ENCODE data around the gene HPCAL4.

HPCAL4 gene

DNA sequence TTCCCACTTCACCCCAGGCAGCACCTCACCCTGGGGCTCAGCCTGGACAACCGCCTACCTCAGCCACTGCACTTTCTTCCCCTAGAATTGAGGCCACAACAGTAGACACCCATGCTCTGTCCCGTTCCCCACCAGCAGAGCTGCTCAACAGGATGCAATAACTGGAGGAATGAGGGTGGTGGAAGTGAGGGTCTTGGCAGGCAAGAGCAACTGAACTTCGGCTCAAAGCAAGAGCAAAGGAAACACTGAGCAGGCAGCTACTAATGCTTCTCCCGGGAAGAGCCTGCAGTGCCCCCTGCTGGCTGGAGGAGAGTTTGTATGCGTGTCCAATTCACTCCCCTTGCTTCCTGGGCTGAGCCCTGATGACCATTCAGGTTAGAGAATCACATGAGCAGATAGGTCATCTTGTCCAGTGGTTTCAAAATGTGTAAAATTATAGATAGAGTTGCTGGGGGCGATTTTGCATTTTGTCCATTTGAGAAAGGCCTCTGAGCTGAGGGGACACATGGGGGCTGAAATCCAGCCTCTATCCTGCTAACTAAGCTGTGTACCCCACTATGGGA lies 33.2 kb downstream of the HPCAL4 start:
- H3K4me3 ChIP-seq (ENCODE audit: low read depth in 1 of 2, low read length in 2 of 2) = peak overlapping the region in 1 of 2 experiments; percentile 16; a peak in 1 of 4 replicates
- ATAC-seq (ENCODE audit: insufficient read depth, low read depth) = peak; percentile 86
- 0 out of 2 replicates have a peak, but pooled peaks cover 3% of the 10 kb centered on the region for H4K20me1 ChIP-seq (ENCODE audit: insufficient read depth, low read length)
- no peak for TF ChIP-seq EZH2 (IDR thresholded peaks at IDR 0.05; ENCODE audit: borderline replicate concordance, low read depth, low read length, severe bottlenecking)
- TF ChIP-seq, protein P1, sequence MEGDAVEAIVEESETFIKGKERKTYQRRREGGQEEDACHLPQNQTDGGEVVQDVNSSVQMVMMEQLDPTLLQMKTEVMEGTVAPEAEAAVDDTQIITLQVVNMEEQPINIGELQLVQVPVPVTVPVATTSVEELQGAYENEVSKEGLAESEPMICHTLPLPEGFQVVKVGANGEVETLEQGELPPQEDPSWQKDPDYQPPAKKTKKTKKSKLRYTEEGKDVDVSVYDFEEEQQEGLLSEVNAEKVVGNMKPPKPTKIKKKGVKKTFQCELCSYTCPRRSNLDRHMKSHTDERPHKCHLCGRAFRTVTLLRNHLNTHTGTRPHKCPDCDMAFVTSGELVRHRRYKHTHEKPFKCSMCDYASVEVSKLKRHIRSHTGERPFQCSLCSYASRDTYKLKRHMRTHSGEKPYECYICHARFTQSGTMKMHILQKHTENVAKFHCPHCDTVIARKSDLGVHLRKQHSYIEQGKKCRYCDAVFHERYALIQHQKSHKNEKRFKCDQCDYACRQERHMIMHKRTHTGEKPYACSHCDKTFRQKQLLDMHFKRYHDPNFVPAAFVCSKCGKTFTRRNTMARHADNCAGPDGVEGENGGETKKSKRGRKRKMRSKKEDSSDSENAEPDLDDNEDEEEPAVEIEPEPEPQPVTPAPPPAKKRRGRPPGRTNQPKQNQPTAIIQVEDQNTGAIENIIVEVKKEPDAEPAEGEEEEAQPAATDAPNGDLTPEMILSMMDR (IDR thresholded peaks at IDR 0.05; ENCODE audit: borderline replicate concordance, extremely low read depth, low read length, poor library complexity, severe bottlenecking) = peak; percentile 87
- H3K9ac ChIP-seq (ENCODE audit: low read depth, low read length) = no peak overlapping the region
- peak; percentile 70 for DNase-seq
- peaks cover 4% of the 10 kb centered on the region; the same call in 1 of the 2 replicates for H3K4me1 ChIP-seq (ENCODE audit: insufficient read depth, low read length)
- H3K79me2 ChIP-seq (ENCODE audit: insufficient read depth, low read length) = no peaks in the 10 kb centered on the region
- no peaks in the 10 kb centered on the region for H3K9me3 ChIP-seq (ENCODE audit: insufficient read depth, low read length, severe bottlenecking)
- no peak overlapping the region for H3K27ac ChIP-seq (ENCODE audit: low read length)
- peak overlapping the region; percentile 56 for H3K4me2 ChIP-seq (ENCODE audit: insufficient read depth, low read length)
- peak overlapping the region; percentile 82 for H2AFZ ChIP-seq (ENCODE audit: low read depth, low read length)
- H3K27me3 ChIP-seq (ENCODE audit: insufficient read depth, low read length, poor library complexity) = peaks cover 10% of the 10 kb centered on the region
- no peaks in the 10 kb centered on the region for H3K36me3 ChIP-seq (ENCODE audit: insufficient read depth, low read length)

DNA sequence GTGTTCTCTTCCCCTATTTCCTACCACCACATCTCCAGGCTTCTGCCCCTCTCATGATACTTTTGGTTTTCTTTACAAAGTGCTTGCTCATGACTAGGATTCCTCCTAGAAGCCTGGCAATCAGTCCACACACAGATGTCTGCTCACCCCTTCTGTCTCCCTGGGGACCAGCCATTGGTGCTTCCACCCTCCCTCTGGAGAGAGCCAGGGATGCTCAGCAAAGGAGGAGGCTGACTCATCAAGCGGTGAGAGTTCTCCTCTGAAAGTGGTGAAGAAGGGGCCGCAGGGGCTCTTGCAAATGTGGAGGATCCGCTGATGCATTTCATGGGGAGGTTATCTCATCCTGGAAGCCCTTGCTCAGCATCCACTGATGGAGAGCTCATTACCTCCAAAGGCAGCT lies 33.8 kb downstream of the HPCAL4 start:
- no peaks in the 10 kb centered on the region for H3K79me2 ChIP-seq (ENCODE audit: insufficient read depth, low read length)
- peaks cover 10% of the 10 kb centered on the region for H3K27me3 ChIP-seq (ENCODE audit: insufficient read depth, low read length, poor library complexity)
- ATAC-seq (ENCODE audit: insufficient read depth, low read depth) = no peak
- no peak for DNase-seq
- H3K9ac ChIP-seq (ENCODE audit: low read depth, low read length) = no peak overlapping the region
- peaks cover 4% of the 10 kb centered on the region; the same call in 1 of the 2 replicates for H3K4me1 ChIP-seq (ENCODE audit: insufficient read depth, low read length)
- no peaks in the 10 kb centered on the region for H3K36me3 ChIP-seq (ENCODE audit: insufficient read depth, low read length)
- TF ChIP-seq, protein P1 (IDR thresholded peaks at IDR 0.05; ENCODE audit: borderline replicate concordance, extremely low read depth, low read length, poor library complexity, severe bottlenecking) = no peak
- TF ChIP-seq EZH2 (IDR thresholded peaks at IDR 0.05; ENCODE audit: borderline replicate concordance, low read depth, low read length, severe bottlenecking) = no peak
- peak overlapping the region; percentile 82 for H2AFZ ChIP-seq (ENCODE audit: low read depth, low read length)
- no peaks in the 10 kb centered on the region for H3K9me3 ChIP-seq (ENCODE audit: insufficient read depth, low read length, severe bottlenecking)
- 0 out of 2 replicates have a peak, but pooled peaks cover 3% of the 10 kb centered on the region for H4K20me1 ChIP-seq (ENCODE audit: insufficient read depth, low read length)
- H3K4me3 ChIP-seq (ENCODE audit: low read depth in 1 of 2, low read length in 2 of 2) = peak overlapping the region in 1 of 2 experiments; percentile 16; a peak in 1 of 4 replicates
- no peak overlapping the region for H3K27ac ChIP-seq (ENCODE audit: low read length)
- peak overlapping the region; percentile 56 for H3K4me2 ChIP-seq (ENCODE audit: insufficient read depth, low read length)

DNA sequence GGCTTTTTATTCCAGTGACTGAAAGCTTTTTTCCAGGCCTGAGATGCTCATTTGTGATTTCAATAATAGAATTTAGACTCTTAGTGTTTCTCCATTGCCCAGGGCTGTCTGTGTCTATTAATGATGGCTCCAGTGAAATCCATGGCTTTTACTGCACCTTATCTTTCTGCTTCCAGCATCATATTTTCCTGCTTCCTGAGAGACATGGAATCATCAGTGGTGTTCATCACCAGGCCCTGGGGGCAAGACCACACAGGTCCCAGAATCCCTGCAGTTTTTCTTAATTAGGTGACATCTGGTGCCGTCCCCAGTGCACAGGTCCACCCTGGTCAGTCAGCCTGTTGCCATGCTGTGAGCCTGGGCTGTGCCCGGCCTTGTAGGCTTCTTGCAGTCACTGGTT lies 34.8 kb downstream of the HPCAL4 start:
- Histone ChIP-seq H3K27me3 (ENCODE audit: insufficient read depth, low read length, poor library complexity) (peaks cover 10% of the 10 kb centered on the region), H3K27ac (ENCODE audit: low read length) (no peak overlapping the region), H2AFZ (ENCODE audit: low read depth, low read length) (no peak overlapping the region), H3K36me3 (ENCODE audit: insufficient read depth, low read length) (no peaks in the 10 kb centered on the region), H3K79me2 (ENCODE audit: insufficient read depth, low read length) (no peaks in the 10 kb centered on the region), H3K4me3 (ENCODE audit: low read depth in 1 of 2, low read length in 2 of 2) (no peak overlapping the region), H3K9me3 (ENCODE audit: insufficient read depth, low read length, severe bottlenecking) (no peaks in the 10 kb centered on the region), H4K20me1 (ENCODE audit: insufficient read depth, low read length) (0 out of 2 replicates have a peak, but pooled peaks cover 3% of the 10 kb centered on the region), H3K4me1 (ENCODE audit: insufficient read depth, low read length) (peaks cover 4% of the 10 kb centered on the region; the same call in 1 of the 2 replicates), H3K9ac (ENCODE audit: low read depth, low read length) (no peak overlapping the region), H3K4me2 (ENCODE audit: insufficient read depth, low read length) (no peak overlapping the region)
- TF ChIP-seq, protein P1 (IDR thresholded peaks at IDR 0.05; ENCODE audit: borderline replicate concordance, extremely low read depth, low read length, poor library complexity, severe bottlenecking) = no peak
- no peak for TF ChIP-seq EZH2 (IDR thresholded peaks at IDR 0.05; ENCODE audit: borderline replicate concordance, low read depth, low read length, severe bottlenecking)
- ATAC-seq (ENCODE audit: insufficient read depth, low read depth) (no peak), DNase-seq (no peak)
